DND-41 (cell line): ENCODE results near the gene AKAIN1.

Experiments
- ATAC-seq: fragments of 200-7000 bp; cut with Tn5 transposase; 3 replicates; pipeline ENCODE4 v1.9.1; 2021; ENCODE audit warnings: low read depth; ENCODE audit not compliant: insufficient read depth
- DNase-seq: peaks from one replicate; pipeline ENCODE4 v3.0.0-alpha.2; 2020
- H2AFZ ChIP-seq: 2 replicates; pipeline ENCODE4 v1.6.0; 2012; ENCODE audit warnings: low read depth, low read length
- H3K27ac ChIP-seq: 2 replicates; pipeline ENCODE4 v1.5.1; 2012; ENCODE audit warnings: low read length, inconsistent platforms
- H3K27me3 ChIP-seq: fragments of 200-600 bp; sonication (generic); 2 replicates; pipeline ENCODE4 v1.6.0; 2012; ENCODE audit warnings: low read length, mild to moderate bottlenecking, inconsistent platforms; ENCODE audit not compliant: insufficient read depth, poor library complexity
- H3K36me3 ChIP-seq: 2 replicates; pipeline ENCODE4 v1.5.1; 2012; ENCODE audit warnings: low read length, inconsistent platforms; ENCODE audit not compliant: insufficient read depth
- H3K4me1 ChIP-seq: 2 replicates; pipeline ENCODE4 v1.5.1; 2012; ENCODE audit warnings: mild to moderate bottlenecking, low read length; ENCODE audit not compliant: insufficient read depth
- H3K4me2 ChIP-seq: 2 replicates; pipeline ENCODE4 v1.6.0; 2012; ENCODE audit warnings: mild to moderate bottlenecking, moderate library complexity, low read length, inconsistent platforms; ENCODE audit not compliant: insufficient read depth
- H3K4me3 ChIP-seq, 2 experiments: fragments of 200-600 bp in 1 of 2; shearing (Covaris generic) in 1 of 2; 2 replicates each; pipeline ENCODE4 v1.5.1; 2012 to 2016; ENCODE audit warnings: inconsistent platforms in 2 of 2, low read length in 2 of 2, mild to moderate bottlenecking in 2 of 2, low read depth in 1 of 2, moderate library complexity in 1 of 2
- H3K79me2 ChIP-seq: 2 replicates; pipeline ENCODE4 v1.6.0; 2012; ENCODE audit warnings: low read length, inconsistent platforms; ENCODE audit not compliant: insufficient read depth
- H3K9ac ChIP-seq: 2 replicates; pipeline ENCODE4 v1.6.0; 2012; ENCODE audit warnings: low read depth, mild to moderate bottlenecking, inconsistent platforms, low read length, moderate library complexity
- H3K9me3 ChIP-seq: 2 replicates; pipeline ENCODE4 v1.5.1; 2012; ENCODE audit warnings: low read length, moderate library complexity, mild to moderate bottlenecking, inconsistent platforms; ENCODE audit not compliant: insufficient read depth, severe bottlenecking
- H4K20me1 ChIP-seq: 2 replicates; pipeline ENCODE4 v1.6.0; 2012; ENCODE audit warnings: low read length; ENCODE audit not compliant: insufficient read depth
- EZH2 ChIP-seq: IDR thresholded peaks from 3 replicates; pipeline ENCODE4 v1.6.1; 2012; ENCODE audit warnings: borderline replicate concordance, low read depth, mild to moderate bottlenecking, moderate library complexity, low read length, inconsistent platforms; ENCODE audit not compliant: severe bottlenecking
- TF ChIP-seq, protein P1 (sequence below): IDR thresholded peaks from 2 replicates; pipeline ENCODE4 v1.5.1; 2012; ENCODE audit warnings: borderline replicate concordance, low read length, moderate library complexity, mild to moderate bottlenecking; ENCODE audit not compliant: poor library complexity, severe bottlenecking; ENCODE audit errors: extremely low read depth

AKAIN1 gene

GRCh38 chr18:5214583-5215351 is 17.7 kb upstream of the AKAIN1 start:
- no peaks in the 10 kb centered on the region for H4K20me1 ChIP-seq
- no peaks in the 10 kb centered on the region for H3K4me1 ChIP-seq
- no peak overlapping the region for H3K4me2 ChIP-seq
- H3K9me3 ChIP-seq = no peaks in the 10 kb centered on the region
- H3K9ac ChIP-seq = no peak overlapping the region
- H3K27ac ChIP-seq = no peak overlapping the region
- no peaks in the 10 kb centered on the region for H3K27me3 ChIP-seq
- no peak overlapping the region for H2AFZ ChIP-seq
- H3K4me3 ChIP-seq = no peak overlapping the region
- DNase-seq = no peak
- TF ChIP-seq EZH2 = no peak
- TF ChIP-seq, protein P1, sequence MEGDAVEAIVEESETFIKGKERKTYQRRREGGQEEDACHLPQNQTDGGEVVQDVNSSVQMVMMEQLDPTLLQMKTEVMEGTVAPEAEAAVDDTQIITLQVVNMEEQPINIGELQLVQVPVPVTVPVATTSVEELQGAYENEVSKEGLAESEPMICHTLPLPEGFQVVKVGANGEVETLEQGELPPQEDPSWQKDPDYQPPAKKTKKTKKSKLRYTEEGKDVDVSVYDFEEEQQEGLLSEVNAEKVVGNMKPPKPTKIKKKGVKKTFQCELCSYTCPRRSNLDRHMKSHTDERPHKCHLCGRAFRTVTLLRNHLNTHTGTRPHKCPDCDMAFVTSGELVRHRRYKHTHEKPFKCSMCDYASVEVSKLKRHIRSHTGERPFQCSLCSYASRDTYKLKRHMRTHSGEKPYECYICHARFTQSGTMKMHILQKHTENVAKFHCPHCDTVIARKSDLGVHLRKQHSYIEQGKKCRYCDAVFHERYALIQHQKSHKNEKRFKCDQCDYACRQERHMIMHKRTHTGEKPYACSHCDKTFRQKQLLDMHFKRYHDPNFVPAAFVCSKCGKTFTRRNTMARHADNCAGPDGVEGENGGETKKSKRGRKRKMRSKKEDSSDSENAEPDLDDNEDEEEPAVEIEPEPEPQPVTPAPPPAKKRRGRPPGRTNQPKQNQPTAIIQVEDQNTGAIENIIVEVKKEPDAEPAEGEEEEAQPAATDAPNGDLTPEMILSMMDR = no peak
- H3K36me3 ChIP-seq = no peaks in the 10 kb centered on the region
- no peak for ATAC-seq
- H3K79me2 ChIP-seq = no peaks in the 10 kb centered on the region

GRCh38 chr18:5207471-5208150 is 10.6 kb upstream of the AKAIN1 start:
- Histone ChIP-seq H2AFZ (no peak overlapping the region), H3K4me3 (no peak overlapping the region), H3K9me3 (no peaks in the 10 kb centered on the region), H3K79me2 (no peaks in the 10 kb centered on the region), H3K9ac (no peak overlapping the region), H3K27me3 (no peaks in the 10 kb centered on the region), H3K27ac (no peak overlapping the region), H4K20me1 (no peaks in the 10 kb centered on the region), H3K36me3 (no peaks in the 10 kb centered on the region), H3K4me1 (peaks cover 3% of the 10 kb centered on the region; the same call in 1 of the 2 replicates), H3K4me2 (no peak overlapping the region)
- ATAC-seq = no peak
- TF ChIP-seq EZH2 = no peak
- TF ChIP-seq, protein P1 = no peak
- DNase-seq = no peak

GRCh38 chr18:5198311-5198710 is 1.3 kb upstream of the AKAIN1 start:
- no peak overlapping the region for H3K9ac ChIP-seq
- H3K27me3 ChIP-seq = no peaks in the 10 kb centered on the region
- TF ChIP-seq EZH2 = no peak
- TF ChIP-seq, protein P1 = no peak
- H4K20me1 ChIP-seq = no peaks in the 10 kb centered on the region
- H3K4me1 ChIP-seq = no peaks in the 10 kb centered on the region
- no peaks in the 10 kb centered on the region for H3K9me3 ChIP-seq
- H3K27ac ChIP-seq = no peak overlapping the region
- H3K4me2 ChIP-seq = no peak overlapping the region
- H3K4me3 ChIP-seq = no peak overlapping the region
- no peak overlapping the region for H2AFZ ChIP-seq
- H3K36me3 ChIP-seq = no peaks in the 10 kb centered on the region
- no peak for DNase-seq
- no peak for ATAC-seq
- H3K79me2 ChIP-seq = no peaks in the 10 kb centered on the region
